K562 (cell line): ENCODE data around the gene KCND1. TPM values are rescaled to one million over a fixed set of nuclear protein-coding genes. Genes with fewer than 3 reads are reported as not detected.
A peak's percentile ranks its signal among the peaks of the same experiment; 100 is the strongest.

ENCODE experiments used
- BDP1 ChIP-seq: IDR thresholded peaks from 3 replicates; pipeline ENCODE4 v1.6.1; 2011; ENCODE audit not compliant: insufficient read length, insufficient read depth
- ELF4 ChIP-seq: fragments of 450-650 bp; formaldehyde crosslinking; IDR thresholded peaks from 2 replicates; pipeline ENCODE4 v1.4.0; 2022; ENCODE audit warnings: missing genetic modification characterization
- EP400 ChIP-seq: fragments of 450-650 bp; IDR thresholded peaks from 2 replicates; pipeline ENCODE4 v1.6.1; 2017; ENCODE audit warnings: antibody characterized with exemption, mild to moderate bottlenecking, moderate library complexity
- KLF6 ChIP-seq: fragments of 250-450 bp; sonication (Bioruptor Pico); IDR thresholded peaks from 2 replicates; pipeline ENCODE4 v1.4.0; 2020; ENCODE audit warnings: mild to moderate bottlenecking, moderate library complexity, borderline replicate concordance
- MEF2A ChIP-seq: IDR thresholded peaks from 2 replicates; pipeline ENCODE4 v1.6.1; 2011; ENCODE audit warnings: low read depth, mild to moderate bottlenecking, low read length, moderate library complexity; ENCODE audit not compliant: control insufficient read depth
- MYNN ChIP-seq, 2 experiments: sonication (generic); formaldehyde crosslinking in 1 of 2; IDR thresholded peaks; 2 replicates each; pipeline versions ENCODE4 v1.5.0 to v1.6.1; 2016 to 2020; ENCODE audit warnings: antibody characterized with exemption in 1 of 2, missing genetic modification reagents in 1 of 2
- NCOA4 ChIP-seq: fragments of 450-650 bp; IDR thresholded peaks from 2 replicates; pipeline ENCODE4 v1.6.1; 2018; ENCODE audit warnings: mild to moderate bottlenecking; ENCODE audit not compliant: partially characterized antibody
- NONO ChIP-seq, 2 experiments: fragments of 200-400 bp in 1 of 2; fragments of 450-650 bp in 1 of 2; formaldehyde crosslinking in 1 of 2; IDR thresholded peaks; 2 replicates each; pipeline ENCODE4 v1.6.1; 2017; ENCODE audit warnings: low read depth in 2 of 2, mild to moderate bottlenecking in 2 of 2, moderate library complexity in 2 of 2, low read length in 1 of 2
- NUFIP1 ChIP-seq: fragments of 450-650 bp; IDR thresholded peaks from 2 replicates; pipeline ENCODE4 v1.6.1; 2018; ENCODE audit not compliant: partially characterized antibody
- SMAD4 ChIP-seq: fragments of 250-450 bp; sonication (Bioruptor Pico); conservative IDR thresholded peaks from 2 replicates; pipeline ENCODE4 v1.8.0; 2021; ENCODE audit warnings: inconsistent platforms, mild to moderate bottlenecking, moderate library complexity
- SRF ChIP-seq, 2 experiments: fragments of 250-450, 450-650 bp in 1 of 2; sonication (Bioruptor Pico) in 1 of 2; sonication (generic) in 1 of 2; formaldehyde crosslinking; IDR thresholded peaks; 2 replicates each; pipeline versions ENCODE4 v1.5.0 to v1.5.1; 2020 to 2022; ENCODE audit warnings: mild to moderate bottlenecking in 1 of 2, missing genetic modification reagents in 1 of 2
- TBP ChIP-seq: optimal IDR thresholded peaks from 2 replicates; pipeline ENCODE3; 2011; ENCODE audit warnings: low read depth, low read length, improper control_type of control experiment
- ZNF253 ChIP-seq: fragments of 250-450 bp; sonication (Bioruptor Pico); conservative IDR thresholded peaks from 2 replicates; pipeline ENCODE4 v1.6.1; 2021; ENCODE audit warnings: mild to moderate bottlenecking
- polyA plus RNA-seq, 8 experiments: library from polyadenylated mRNA; depleted of rRNA in 4 of 8; stranded (reverse) in 5 of 8; unstranded in 3 of 8; fragments of >200 nt; fragmentation: Nextera tagmentation in 2 of 8; fragmentation: Illumina TruSeq in 1 of 8; extraction: Ambion mirVana in 2 of 8; extraction: Trizol in 1 of 8; gene quantifications; 2 replicates each; pipeline versions ENCODE4 v1.2.1 to v1.2.3, GENCODE V29; 2011 to 2014; ENCODE audit warnings: inconsistent platforms in 1 of 8, missing spikeins in 1 of 8
- total RNA-seq, 7 experiments: library from RNA; depleted of rRNA in 6 of 7; stranded (reverse); fragments of >200 nt in 6 of 7; fragmentation: Illumina TruSeq in 2 of 7; extraction: Trizol in 2 of 7; gene quantifications; 2 replicates each; pipeline versions ENCODE4 v1.2.1 to v1.2.3, GENCODE V29; 2011 to 2021; ENCODE audit warnings: low replicate concordance in 1 of 7
- TF ChIP-seq, protein P1 (sequence below): fragments of 250-450 bp; sonication (Bioruptor Pico); IDR thresholded peaks from 2 replicates; pipeline ENCODE4 v1.4.0; 2020; ENCODE audit warnings: mild to moderate bottlenecking, moderate library complexity
- TF ChIP-seq, protein P2 (sequence below): fragments of 250-450 bp; sonication (Bioruptor Pico); IDR thresholded peaks from 2 replicates; pipeline ENCODE4 v1.5.0; 2021
- TF ChIP-seq, protein P3 (sequence below), 2 experiments: fragments of 450-650 bp; conservative IDR thresholded peaks; 2 replicates each; pipeline ENCODE4 v1.6.1; 2017; ENCODE audit warnings: mild to moderate bottlenecking in 2 of 2, moderate library complexity in 2 of 2
- TF ChIP-seq, protein P4 (sequence below), 2 experiments: fragments of 450-650 bp; IDR thresholded peaks; 2 replicates each; pipeline ENCODE4 v1.6.1; 2016
- TF ChIP-seq, protein P5 (sequence below): fragments of 450-650 bp; IDR thresholded peaks from 2 replicates; pipeline ENCODE4 v1.6.1; 2018; ENCODE audit warnings: mild to moderate bottlenecking, low read depth; ENCODE audit not compliant: partially characterized antibody
- TF ChIP-seq, protein P6 (sequence below): fragments of 450-650 bp; IDR thresholded peaks from 2 replicates; pipeline ENCODE4 v1.6.1; 2014; ENCODE audit warnings: low read depth, mild to moderate bottlenecking, moderate library complexity, borderline replicate concordance

KCND1 gene
- total and polyA plus RNA-seq, 9 of the 15 experiments (the other 6 are each of a cell fraction or from before 2014, with no cell fraction given) = 0.06 to 0.83 (median 0.39) TPM; not detected in 1

DNA sequence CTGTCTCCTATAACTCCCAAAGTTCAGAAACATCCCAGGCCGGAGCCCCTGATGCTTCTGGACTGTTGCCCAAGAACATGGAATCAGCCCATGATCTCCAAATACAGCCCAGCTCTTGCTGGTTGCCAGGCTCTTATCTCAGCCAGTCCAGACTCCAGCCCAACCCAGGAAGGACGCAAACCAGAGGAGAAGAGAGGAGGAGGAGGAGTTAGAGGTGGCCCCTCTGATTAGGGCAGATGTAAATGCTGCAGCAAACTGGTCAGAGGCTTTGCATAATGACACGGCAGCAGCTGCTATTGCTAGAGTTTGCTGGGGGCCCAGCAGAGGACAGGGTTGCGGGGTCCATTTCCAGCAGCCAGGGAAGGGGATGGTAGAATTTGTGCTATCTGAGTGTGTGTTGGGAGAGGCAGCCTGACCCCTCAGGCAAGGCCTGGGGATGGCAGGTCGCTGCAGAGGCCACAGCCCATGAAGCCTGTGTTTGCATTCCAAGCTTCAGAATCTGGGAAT, 10.0 kb downstream of the KCND1 start (continued):
- TF ChIP-seq, protein P1, sequence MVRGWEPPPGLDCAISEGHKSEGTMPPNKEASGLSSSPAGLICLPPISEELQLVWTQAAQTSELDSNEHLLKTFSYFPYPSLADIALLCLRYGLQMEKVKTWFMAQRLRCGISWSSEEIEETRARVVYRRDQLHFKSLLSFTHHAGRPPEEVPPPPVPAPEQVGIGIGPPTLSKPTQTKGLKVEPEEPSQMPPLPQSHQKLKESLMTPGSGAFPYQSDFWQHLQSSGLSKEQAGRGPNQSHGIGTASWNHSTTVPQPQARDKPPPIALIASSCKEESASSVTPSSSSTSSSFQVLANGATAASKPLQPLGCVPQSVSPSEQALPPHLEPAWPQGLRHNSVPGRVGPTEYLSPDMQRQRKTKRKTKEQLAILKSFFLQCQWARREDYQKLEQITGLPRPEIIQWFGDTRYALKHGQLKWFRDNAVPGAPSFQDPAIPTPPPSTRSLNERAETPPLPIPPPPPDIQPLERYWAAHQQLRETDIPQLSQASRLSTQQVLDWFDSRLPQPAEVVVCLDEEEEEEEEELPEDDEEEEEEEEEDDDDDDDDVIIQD (CRISPR knock-in tag) = no peak
- TF ChIP-seq NUFIP1 (no peak), BDP1 (no peak), KLF6 (CRISPR knock-in tag) (no peak), NCOA4 (no peak), SRF (CRISPR knock-in tag; IDR thresholded peaks at IDR 0.05) (0 out of 4 replicates have a peak, but pooled peaks of 1 of the 2 experiments have one; percentile 18), MEF2A (no peak), ZNF253 (CRISPR knock-in tag) (no peak), ELF4 (CRISPR knock-in tag) (no peak), MYNN (IDR thresholded peaks at IDR 0.05) (peak; percentile 59), MYNN (CRISPR knock-in tag; IDR thresholded peaks at IDR 0.05) (no peak), TBP (peak; percentile 27), NONO (IDR thresholded peaks at IDR 0.05; ENCODE audit: low read depth in 2 of 2, low read length in 1 of 2) (no peak), SMAD4 (CRISPR knock-in tag) (0 out of 2 replicates have a peak, but pooled peaks have one; percentile 24), EP400 (no peak)
- TF ChIP-seq, protein P2, sequence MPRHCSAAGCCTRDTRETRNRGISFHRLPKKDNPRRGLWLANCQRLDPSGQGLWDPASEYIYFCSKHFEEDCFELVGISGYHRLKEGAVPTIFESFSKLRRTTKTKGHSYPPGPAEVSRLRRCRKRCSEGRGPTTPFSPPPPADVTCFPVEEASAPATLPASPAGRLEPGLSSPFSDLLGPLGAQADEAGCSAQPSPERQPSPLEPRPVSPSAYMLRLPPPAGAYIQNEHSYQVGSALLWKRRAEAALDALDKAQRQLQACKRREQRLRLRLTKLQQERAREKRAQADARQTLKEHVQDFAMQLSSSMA = no peak
- TF ChIP-seq, protein P3, sequence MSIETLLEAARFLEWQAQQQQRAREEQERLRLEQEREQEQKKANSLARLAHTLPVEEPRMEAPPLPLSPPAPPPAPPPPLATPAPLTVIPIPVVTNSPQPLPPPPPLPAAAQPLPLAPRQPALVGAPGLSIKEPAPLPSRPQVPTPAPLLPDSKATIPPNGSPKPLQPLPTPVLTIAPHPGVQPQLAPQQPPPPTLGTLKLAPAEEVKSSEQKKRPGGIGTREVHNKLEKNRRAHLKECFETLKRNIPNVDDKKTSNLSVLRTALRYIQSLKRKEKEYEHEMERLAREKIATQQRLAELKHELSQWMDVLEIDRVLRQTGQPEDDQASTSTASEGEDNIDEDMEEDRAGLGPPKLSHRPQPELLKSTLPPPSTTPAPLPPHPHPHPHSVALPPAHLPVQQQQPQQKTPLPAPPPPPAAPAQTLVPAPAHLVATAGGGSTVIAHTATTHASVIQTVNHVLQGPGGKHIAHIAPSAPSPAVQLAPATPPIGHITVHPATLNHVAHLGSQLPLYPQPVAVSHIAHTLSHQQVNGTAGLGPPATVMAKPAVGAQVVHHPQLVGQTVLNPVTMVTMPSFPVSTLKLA (conservative IDR thresholded peaks at IDR 0.05) = no peak
- TF ChIP-seq, protein P4, sequence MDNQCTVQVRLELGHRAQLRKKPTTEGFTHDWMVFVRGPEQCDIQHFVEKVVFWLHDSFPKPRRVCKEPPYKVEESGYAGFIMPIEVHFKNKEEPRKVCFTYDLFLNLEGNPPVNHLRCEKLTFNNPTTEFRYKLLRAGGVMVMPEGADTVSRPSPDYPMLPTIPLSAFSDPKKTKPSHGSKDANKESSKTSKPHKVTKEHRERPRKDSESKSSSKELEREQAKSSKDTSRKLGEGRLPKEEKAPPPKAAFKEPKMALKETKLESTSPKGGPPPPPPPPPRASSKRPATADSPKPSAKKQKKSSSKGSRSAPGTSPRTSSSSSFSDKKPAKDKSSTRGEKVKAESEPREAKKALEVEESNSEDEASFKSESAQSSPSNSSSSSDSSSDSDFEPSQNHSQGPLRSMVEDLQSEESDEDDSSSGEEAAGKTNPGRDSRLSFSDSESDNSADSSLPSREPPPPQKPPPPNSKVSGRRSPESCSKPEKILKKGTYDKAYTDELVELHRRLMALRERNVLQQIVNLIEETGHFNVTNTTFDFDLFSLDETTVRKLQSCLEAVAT (IDR thresholded peaks at IDR 0.05) = no peak
- TF ChIP-seq, protein P5, sequence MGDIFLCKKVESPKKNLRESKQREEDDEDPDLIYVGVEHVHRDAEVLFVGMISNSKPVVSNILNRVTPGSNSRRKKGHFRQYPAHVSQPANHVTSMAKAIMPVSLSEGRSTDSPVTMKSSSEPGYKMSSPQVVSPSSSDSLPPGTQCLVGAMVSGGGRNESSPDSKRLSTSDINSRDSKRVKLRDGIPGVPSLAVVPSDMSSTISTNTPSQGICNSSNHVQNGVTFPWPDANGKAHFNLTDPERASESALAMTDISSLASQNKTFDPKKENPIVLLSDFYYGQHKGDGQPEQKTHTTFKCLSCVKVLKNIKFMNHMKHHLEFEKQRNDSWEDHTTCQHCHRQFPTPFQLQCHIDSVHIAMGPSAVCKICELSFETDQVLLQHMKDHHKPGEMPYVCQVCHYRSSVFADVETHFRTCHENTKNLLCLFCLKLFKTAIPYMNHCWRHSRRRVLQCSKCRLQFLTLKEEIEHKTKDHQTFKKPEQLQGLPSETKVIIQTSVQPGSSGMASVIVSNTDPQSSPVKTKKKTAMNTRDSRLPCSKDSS = no peak
- TF ChIP-seq, protein P6, sequence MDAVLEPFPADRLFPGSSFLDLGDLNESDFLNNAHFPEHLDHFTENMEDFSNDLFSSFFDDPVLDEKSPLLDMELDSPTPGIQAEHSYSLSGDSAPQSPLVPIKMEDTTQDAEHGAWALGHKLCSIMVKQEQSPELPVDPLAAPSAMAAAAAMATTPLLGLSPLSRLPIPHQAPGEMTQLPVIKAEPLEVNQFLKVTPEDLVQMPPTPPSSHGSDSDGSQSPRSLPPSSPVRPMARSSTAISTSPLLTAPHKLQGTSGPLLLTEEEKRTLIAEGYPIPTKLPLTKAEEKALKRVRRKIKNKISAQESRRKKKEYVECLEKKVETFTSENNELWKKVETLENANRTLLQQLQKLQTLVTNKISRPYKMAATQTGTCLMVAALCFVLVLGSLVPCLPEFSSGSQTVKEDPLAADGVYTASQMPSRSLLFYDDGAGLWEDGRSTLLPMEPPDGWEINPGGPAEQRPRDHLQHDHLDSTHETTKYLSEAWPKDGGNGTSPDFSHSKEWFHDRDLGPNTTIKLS = no peak
